HEK293 (cell line): ENCODE measurements around the gene PALD1.

Experiments
- ATF2 ChIP-seq: fragments of 450-650 bp; formaldehyde crosslinking; IDR thresholded peaks from 2 replicates; pipeline ENCODE4 v1.5.1; 2016; ENCODE audit warnings: missing biosample characterization, missing genetic modification characterization, low read depth
- CTCF ChIP-seq: fragments of 450-650 bp; formaldehyde crosslinking; IDR thresholded peaks from 2 replicates; pipeline ENCODE4 v1.5.1; 2016; ENCODE audit warnings: missing biosample characterization, missing genetic modification characterization
- ELK4 ChIP-seq: IDR thresholded peaks from 2 replicates; pipeline ENCODE4 v1.6.1; 2011; ENCODE audit warnings: mild to moderate bottlenecking, low read depth, low read length, borderline replicate concordance
- RBAK ChIP-seq: fragments of 450-650 bp; formaldehyde crosslinking; IDR thresholded peaks from 2 replicates; pipeline ENCODE4 v1.5.1; 2016; ENCODE audit warnings: missing biosample characterization, missing genetic modification characterization
- SP3 ChIP-seq: fragments of 450-650 bp; formaldehyde crosslinking; IDR thresholded peaks from 2 replicates; pipeline ENCODE4 v1.5.1; 2016; ENCODE audit warnings: missing biosample characterization, missing genetic modification characterization
- ZBTB11 ChIP-seq: fragments of 450-650 bp; formaldehyde crosslinking; conservative IDR thresholded peaks from 2 replicates; pipeline ENCODE4 v1.5.1; 2016; ENCODE audit warnings: low read depth, missing biosample characterization, missing genetic modification characterization
- ZBTB26 ChIP-seq: fragments of 450-650 bp; formaldehyde crosslinking; optimal IDR thresholded peaks from 2 replicates; pipeline ENCODE3; 2016; ENCODE audit warnings: missing biosample characterization, mild to moderate bottlenecking, missing genetic modification characterization
- ZNF24 ChIP-seq: fragments of 450-650 bp; formaldehyde crosslinking; IDR thresholded peaks from 2 replicates; pipeline ENCODE4 v1.5.1; 2016; ENCODE audit warnings: missing biosample characterization, missing genetic modification characterization
- ZNF416 ChIP-seq: fragments of 450-650 bp; formaldehyde crosslinking; IDR thresholded peaks from 2 replicates; pipeline ENCODE4 v1.5.1; 2016; ENCODE audit warnings: missing biosample characterization, missing genetic modification characterization
- ZNF548 ChIP-seq: fragments of 450-650 bp; formaldehyde crosslinking; IDR thresholded peaks from 2 replicates; pipeline ENCODE4 v1.5.1; 2016; ENCODE audit warnings: missing biosample characterization, missing genetic modification characterization
- ZNF571 ChIP-seq: fragments of 450-650 bp; formaldehyde crosslinking; IDR thresholded peaks from 2 replicates; pipeline ENCODE4 v1.5.0; 2017; ENCODE audit warnings: missing biosample characterization, missing genetic modification characterization
- ZNF596 ChIP-seq: fragments of 450-650 bp; IDR thresholded peaks from 2 replicates; pipeline ENCODE4 v1.5.0; 2018; ENCODE audit warnings: missing biosample characterization, mild to moderate bottlenecking, missing genetic modification characterization, moderate library complexity
- ZNF658 ChIP-seq: fragments of 450-650 bp; formaldehyde crosslinking; IDR thresholded peaks from 2 replicates; pipeline ENCODE4; 2016; ENCODE audit warnings: missing biosample characterization, missing genetic modification characterization
- ZNF830 ChIP-seq: fragments of 450-650 bp; IDR thresholded peaks from 2 replicates; pipeline ENCODE4 v1.5.0; 2018; ENCODE audit warnings: missing biosample characterization, missing genetic modification characterization, low read depth, mild to moderate bottlenecking, moderate library complexity

- TF ChIP-seq ZBTB26 (tag by site-specific recombination) (no peak), ZNF596 (tag by site-specific recombination) (no peak), CTCF (no peak), ZNF548 (tag by site-specific recombination) (no peak), ATF2 (no peak), ZNF571 (no peak), ZBTB11 (tag by site-specific recombination) (no peak), ZNF24 (tag by site-specific recombination) (no peak), ZNF658 (tag by site-specific recombination) (no peak), ELK4 (no peak), RBAK (tag by site-specific recombination) (no peak), ZNF416 (no peak), ZNF830 (no peak), SP3 (tag by site-specific recombination) (no peak)
Measured at GRCh38 chr10:70571636-70572439, 93.3 kb downstream of the PALD1 start.
